Left lung (tissue), 10 donors: ENCODE measurements around the gene EZH2. TPM values are rescaled to one million over a fixed set of nuclear protein-coding genes. Genes with fewer than 3 reads are reported as not detected.

ENCODE experiments used
- ATAC-seq: fragments of 200-7000 bp; cut with Tn5 transposase; one replicate; pipeline ENCODE4 v1.9.1; 2020; ENCODE audit warnings: moderate library complexity
- DNase-seq, 4 donors: peaks; one replicate each; pipeline ENCODE4 v3.0.0-alpha.2; 2013 to 2020
- H3K27ac ChIP-seq, 2 donors: fragments of 200-600 bp; sonication (generic) in 1 of 2; one replicate each; pipeline versions ENCODE4 v1.5.0 to v1.8.0; 2020 to 2021
- H3K27me3 ChIP-seq, 2 donors: fragments of 200-600 bp; sonication (generic) in 1 of 2; one replicate each; pipeline versions ENCODE4 v1.5.0 to v1.8.0; 2020 to 2021
- H3K36me3 ChIP-seq, 2 donors: fragments of 200-600 bp; sonication (generic) in 1 of 2; one replicate each; pipeline versions ENCODE4 v1.5.0 to v1.8.0; 2020 to 2021
- H3K4me1 ChIP-seq, 2 donors: fragments of 200-600 bp; one replicate each; pipeline ENCODE4 v1.8.0; 2021
- H3K4me3 ChIP-seq, 2 donors: fragments of 200-600 bp; sonication (generic) in 1 of 2; one replicate each; pipeline versions ENCODE4 v1.5.0 to v1.8.0; 2020 to 2021; ENCODE audit warnings: mild to moderate bottlenecking in 1 of 2
- H3K9me3 ChIP-seq, 2 donors: fragments of 200-600 bp; sonication (generic) in 1 of 2; one replicate each; pipeline versions ENCODE4 v1.5.0 to v1.8.0; 2020 to 2021
- CTCF ChIP-seq, 2 donors: fragments of 200-600 bp; sonication (generic) in 1 of 2; IDR thresholded peaks; one replicate each; pipeline versions ENCODE4 v1.5.0 to v1.8.0; 2021; ENCODE audit warnings: antibody characterized with exemption in 2 of 2
- intact Hi-C, 2 donors: fragments of 100-400 bp; cut with DNase I; formaldehyde crosslinking; loops; one replicate each; pipeline versions ENCODE4 v1.11.2 to v1.14.2; 2022
- polyA plus RNA-seq, 6 donors: library from polyadenylated mRNA; unstranded; fragments of 120-200 nt; gene quantifications; one replicate each; pipeline ENCODE4 v1.2.1, GENCODE V29; 2013; ENCODE audit not compliant: insufficient read length in 6 of 6
- total RNA-seq, 2 donors: library from RNA; stranded (reverse); fragmentation: NEBNext Ultra II Directional; extraction: Animal tissue kit (Norgen Biotek cat#: 25700); gene quantifications; one replicate each; pipeline ENCODE4 v1.2.1, GENCODE V29; 2021
- donor health status: DM: no; HTN: yes; CAD: no.
- donor health status: DM: no; HTN: no; CAD: no.

The EZH2 gene
- total and polyA plus RNA-seq, 8 donors, result 7.2 to 56.3 (median 41.8) TPM

GRCh38 chr7:148882841-148883265, 1.2 kb downstream of the EZH2 start:
- ATAC-seq (no peak), DNase-seq (no peak)
- peak overlapping the region; percentile 34 to 93 for H3K27ac ChIP-seq
- intact Hi-C loops, result no loop called here
- H3K27me3 ChIP-seq, result no peaks in the 10 kb centered on the region
- TF ChIP-seq CTCF (IDR thresholded peaks at IDR 0.05), result no peak
- H3K9me3 ChIP-seq, result no peaks in the 10 kb centered on the region
- peaks cover 0 to 12% of the 10 kb centered on the region in 2 donors for H3K4me1 ChIP-seq
- H3K36me3 ChIP-seq, result no peaks in the 10 kb centered on the region
- H3K4me3 ChIP-seq, result peak overlapping the region; percentile 91 to 96

- DNase-seq (no peak), ATAC-seq (no peak)
- Histone ChIP-seq H3K4me3 (no peak overlapping the region), H3K27me3 (no peaks in the 10 kb centered on the region), H3K27ac (no peak overlapping the region), H3K36me3 (no peaks in the 10 kb centered on the region), H3K4me1 (peaks cover 0 to 12% of the 10 kb centered on the region in 2 donors), H3K9me3 (no peaks in the 10 kb centered on the region)
- TF ChIP-seq CTCF (IDR thresholded peaks at IDR 0.05), result no peak
- intact Hi-C loops, result no loop called here
These were observed 1.9 kb downstream of the EZH2 start for GRCh38 chr7:148882192-148882591.

GRCh38 chr7:148878317-148878716, 5.8 kb downstream of the EZH2 start:
- ATAC-seq (no peak), DNase-seq (no peak)
- H3K4me3 ChIP-seq, result no peak overlapping the region
- no peak for TF ChIP-seq CTCF (IDR thresholded peaks at IDR 0.05)
- no peak overlapping the region for H3K27ac ChIP-seq
- H3K4me1 ChIP-seq, result peaks cover 0 to 7% of the 10 kb centered on the region in 2 donors
- H3K9me3 ChIP-seq, result no peaks in the 10 kb centered on the region
- H3K36me3 ChIP-seq, result no peaks in the 10 kb centered on the region
- H3K27me3 ChIP-seq, result no peaks in the 10 kb centered on the region
- intact Hi-C loops, result no loop called here

- no peaks in the 10 kb centered on the region for H3K36me3 ChIP-seq
- no peak for TF ChIP-seq CTCF (IDR thresholded peaks at IDR 0.05)
- intact Hi-C loops, result no loop called here
- no peaks in the 10 kb centered on the region for H3K9me3 ChIP-seq
- ATAC-seq (no peak), DNase-seq (no peak)
- no peaks in the 10 kb centered on the region for H3K27me3 ChIP-seq
- H3K4me3 ChIP-seq, result no peak overlapping the region
- H3K27ac ChIP-seq, result no peak overlapping the region
- H3K4me1 ChIP-seq, result peaks cover 0 to 5% of the 10 kb centered on the region in 2 donors
These were observed 6.6 kb downstream of the EZH2 start for GRCh38 chr7:148877517-148877916.

GRCh38 chr7:148872188-148872587, 11.9 kb downstream of the EZH2 start:
- DNase-seq (no peak), ATAC-seq (no peak)
- Histone ChIP-seq H3K27me3 (no peaks in the 10 kb centered on the region), H3K27ac (no peak overlapping the region), H3K4me1 (no peaks in the 10 kb centered on the region), H3K36me3 (no peaks in the 10 kb centered on the region), H3K4me3 (no peak overlapping the region), H3K9me3 (peaks cover 0 to 7% of the 10 kb centered on the region in 2 donors)
- intact Hi-C loops, result no loop called here
- no peak for TF ChIP-seq CTCF (IDR thresholded peaks at IDR 0.05)
